WTC11 (cell line): ENCODE data around the gene SPRED2. TPM values are rescaled to one million over a fixed set of nuclear protein-coding genes. Genes with fewer than 3 reads are reported as not detected.
A peak's percentile ranks its signal among the peaks of the same experiment; 100 is the strongest.

Experiments used
- ATAC-seq: fragments of 200-7000 bp; cut with Tn5 transposase; 2 replicates; pipeline ENCODE4 v1.10.0; 2021; ENCODE audit warnings: mild to moderate bottlenecking, moderate library complexity
- CTCF ChIA-PET: fragments of 300-600 bp; sonication (Branson Sonifier 250); formaldehyde crosslinking; loops from one replicate; lab custom pipeline; 2021; ENCODE audit warnings: antibody characterized with exemption; lab: Charles Lee
- POLR2A ChIA-PET: fragments of 350-600 bp; sonication (Branson Sonifier 250); formaldehyde crosslinking; loops from one replicate; lab custom pipeline; 2021; ENCODE audit warnings: antibody characterized with exemption; lab: Charles Lee
- DNase-seq: peaks from one replicate; pipeline ENCODE4 v3.0.0; 2021; ENCODE audit warnings: low spot score
- H3K27ac Mint-ChIP-seq: 2 replicates; pipeline ENCODE4 v1.8.0; 2021; ENCODE audit warnings: mixed read lengths
- H3K27me3 Mint-ChIP-seq: 2 replicates; pipeline ENCODE4 v1.8.0; 2021; ENCODE audit warnings: low read depth, mild to moderate bottlenecking, moderate library complexity, mixed read lengths
- H3K36me3 Mint-ChIP-seq: 2 replicates; pipeline ENCODE4 v1.8.0; 2021; ENCODE audit warnings: mixed read lengths
- H3K4me1 Mint-ChIP-seq: 2 replicates; pipeline ENCODE4 v1.8.0; 2022; ENCODE audit warnings: mixed read lengths
- H3K4me3 Mint-ChIP-seq: 2 replicates; pipeline ENCODE4 v1.8.0; 2021; ENCODE audit warnings: mild to moderate bottlenecking, moderate library complexity, mixed read lengths
- H3K9me3 Mint-ChIP-seq: 2 replicates; pipeline ENCODE4 v1.8.0; 2021; ENCODE audit warnings: mixed read lengths
- ELF4 ChIP-seq: sonication (generic); formaldehyde crosslinking; IDR thresholded peaks from 2 replicates; pipeline ENCODE4 v1.8.1; 2022; ENCODE audit warnings: low read depth, mild to moderate bottlenecking, moderate library complexity, missing genetic modification reagents
- EMX1 ChIP-seq: fragments of 250-450 bp; sonication (Bioruptor Pico); IDR thresholded peaks from 2 replicates; pipeline ENCODE4 v1.8.0; 2021; ENCODE audit warnings: mild to moderate bottlenecking
- ESRRA ChIP-seq: sonication (generic); formaldehyde crosslinking; IDR thresholded peaks from 2 replicates; pipeline ENCODE4 v1.8.1; 2022; ENCODE audit warnings: mild to moderate bottlenecking, missing genetic modification reagents, borderline replicate concordance
- FOXJ3 ChIP-seq: sonication (generic); formaldehyde crosslinking; IDR thresholded peaks from 2 replicates; pipeline ENCODE4 v1.9.0; 2021; ENCODE audit warnings: missing genetic modification reagents, mild to moderate bottlenecking, borderline replicate concordance
- GABPB1 ChIP-seq: sonication (generic); formaldehyde crosslinking; IDR thresholded peaks from 2 replicates; pipeline ENCODE4 v1.8.1; 2023; ENCODE audit warnings: mild to moderate bottlenecking, missing genetic modification reagents
- GRHL2 ChIP-seq: fragments of 250-450 bp; sonication (Bioruptor Pico); IDR thresholded peaks from 2 replicates; pipeline ENCODE4 v1.8.0; 2022; ENCODE audit warnings: mild to moderate bottlenecking, moderate library complexity; ENCODE audit not compliant: insufficient replicate concordance, severe bottlenecking
- NR1H2 ChIP-seq: sonication (generic); formaldehyde crosslinking; IDR thresholded peaks from 2 replicates; pipeline ENCODE4 v1.9.0; 2021; ENCODE audit warnings: mild to moderate bottlenecking, moderate library complexity, missing genetic modification reagents
- OVOL2 ChIP-seq: fragments of 250-450 bp; sonication (Bioruptor Pico); IDR thresholded peaks from 2 replicates; pipeline ENCODE4 v1.9.0; 2021; ENCODE audit warnings: mild to moderate bottlenecking, borderline replicate concordance
- TCF7 ChIP-seq: sonication (generic); formaldehyde crosslinking; IDR thresholded peaks from 2 replicates; pipeline ENCODE4 v1.8.0; 2022; ENCODE audit warnings: mild to moderate bottlenecking, low read depth, missing genetic modification reagents, moderate library complexity
- TEAD1 ChIP-seq: sonication (generic); formaldehyde crosslinking; IDR thresholded peaks from 2 replicates; pipeline ENCODE4 v1.8.0; 2022; ENCODE audit warnings: mild to moderate bottlenecking, missing genetic modification reagents
- TEAD4 ChIP-seq: sonication (generic); formaldehyde crosslinking; IDR thresholded peaks from 2 replicates; pipeline ENCODE4 v1.8.0; 2022; ENCODE audit warnings: mild to moderate bottlenecking, missing genetic modification reagents
- ZBTB21 ChIP-seq: sonication (generic); formaldehyde crosslinking; IDR thresholded peaks from 2 replicates; pipeline ENCODE4 v1.8.1; 2023; ENCODE audit warnings: mild to moderate bottlenecking, missing genetic modification reagents, borderline replicate concordance
- total RNA-seq: library from RNA; stranded (reverse); gene quantifications from 3 replicates; pipeline ENCODE4 v1.2.3, GENCODE V29; 2021
- TF ChIP-seq, protein P1 (sequence below): fragments of 250-450 bp; sonication (Bioruptor Pico); IDR thresholded peaks from 2 replicates; pipeline ENCODE4 v1.9.0; 2021; ENCODE audit warnings: mild to moderate bottlenecking
- TF ChIP-seq, protein P2 (sequence below): sonication (generic); formaldehyde crosslinking; IDR thresholded peaks from 2 replicates; pipeline ENCODE4 v1.8.0; 2022; ENCODE audit warnings: mild to moderate bottlenecking, missing genetic modification reagents
- TF ChIP-seq, protein P3 (sequence below): sonication (generic); formaldehyde crosslinking; IDR thresholded peaks from 2 replicates; pipeline ENCODE4 v1.8.0; 2022; ENCODE audit warnings: mild to moderate bottlenecking, missing genetic modification reagents
- TF ChIP-seq, protein P4 (sequence below): sonication (generic); formaldehyde crosslinking; IDR thresholded peaks from 2 replicates; pipeline ENCODE4 v1.8.0; 2023; ENCODE audit warnings: missing genetic modification reagents, mild to moderate bottlenecking, borderline replicate concordance

Gene SPRED2
- total RNA-seq, 1 experiment from 2014 or later, result 34.1 TPM

DNA sequence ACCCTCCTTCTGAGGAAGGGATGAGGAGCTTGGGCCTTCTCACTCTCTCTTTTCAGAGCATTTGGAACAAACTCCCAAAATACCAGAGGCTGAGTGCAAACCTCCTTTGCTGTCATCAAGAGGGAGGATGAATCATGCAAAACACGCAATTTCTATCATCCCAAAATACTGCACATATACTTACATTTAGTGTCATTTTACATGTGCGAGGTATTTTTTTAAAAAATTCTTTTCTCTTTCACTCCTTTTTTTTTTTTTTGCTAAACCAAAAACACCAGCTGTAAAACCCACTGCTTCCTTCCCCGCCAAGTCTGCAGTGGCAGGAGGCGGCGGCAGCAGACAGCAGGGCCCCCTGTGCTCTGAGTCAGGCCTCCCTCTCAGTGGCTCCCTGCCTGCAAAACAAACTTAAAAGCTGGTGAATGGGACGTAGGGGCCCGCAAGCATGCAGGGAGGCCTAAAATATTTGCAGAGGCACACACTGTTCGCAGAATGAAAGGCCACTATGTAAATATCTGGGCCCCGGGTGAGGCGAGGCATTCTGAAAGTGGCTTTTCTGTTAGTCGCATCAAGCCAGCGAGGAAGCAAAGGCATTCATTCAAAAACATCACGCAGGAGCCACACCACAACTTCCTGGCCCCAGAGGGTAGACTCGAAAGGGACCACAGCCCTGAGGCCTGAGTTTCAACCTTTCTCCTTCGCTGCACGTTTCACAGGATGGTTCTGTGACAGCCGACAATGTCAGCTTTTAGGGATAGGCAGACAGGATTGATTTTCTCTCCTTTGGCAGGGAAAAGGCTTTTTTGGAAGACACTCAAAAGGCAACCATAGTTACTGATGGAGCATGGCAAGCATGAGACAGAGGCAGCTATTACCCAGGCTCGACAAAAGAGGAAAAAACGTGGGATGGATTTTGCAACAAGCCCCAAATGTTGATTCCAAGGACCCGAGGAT is 131.4 kb downstream of the SPRED2 start:
- Mint-ChIP-seq H3K27ac (no peak overlapping the region), H3K9me3 (no peaks in the 10 kb centered on the region), H3K4me3 (no peak overlapping the region), H3K27me3 (peaks cover 6% of the 10 kb centered on the region; the same call in 1 of the 2 replicates), H3K4me1 (peaks cover 20% of the 10 kb centered on the region), H3K36me3 (no peaks in the 10 kb centered on the region)
- peak; percentile 21 for DNase-seq
- TF ChIP-seq GABPB1 (CRISPR knock-in tag) (peak; percentile 72; the same call in 1 of the 2 replicates), NR1H2 (CRISPR knock-in tag) (no peak)
- peak; percentile 65 for ATAC-seq
- POLR2A ChIA-PET, result no interaction called here
- CTCF ChIA-PET, result interaction anchor here (0.6 to 1.7 kb wide), 5 partner anchors 8 to 224 kb away, joined by 4 read pairs; no protein-coding TSS in a partner anchor

DNA sequence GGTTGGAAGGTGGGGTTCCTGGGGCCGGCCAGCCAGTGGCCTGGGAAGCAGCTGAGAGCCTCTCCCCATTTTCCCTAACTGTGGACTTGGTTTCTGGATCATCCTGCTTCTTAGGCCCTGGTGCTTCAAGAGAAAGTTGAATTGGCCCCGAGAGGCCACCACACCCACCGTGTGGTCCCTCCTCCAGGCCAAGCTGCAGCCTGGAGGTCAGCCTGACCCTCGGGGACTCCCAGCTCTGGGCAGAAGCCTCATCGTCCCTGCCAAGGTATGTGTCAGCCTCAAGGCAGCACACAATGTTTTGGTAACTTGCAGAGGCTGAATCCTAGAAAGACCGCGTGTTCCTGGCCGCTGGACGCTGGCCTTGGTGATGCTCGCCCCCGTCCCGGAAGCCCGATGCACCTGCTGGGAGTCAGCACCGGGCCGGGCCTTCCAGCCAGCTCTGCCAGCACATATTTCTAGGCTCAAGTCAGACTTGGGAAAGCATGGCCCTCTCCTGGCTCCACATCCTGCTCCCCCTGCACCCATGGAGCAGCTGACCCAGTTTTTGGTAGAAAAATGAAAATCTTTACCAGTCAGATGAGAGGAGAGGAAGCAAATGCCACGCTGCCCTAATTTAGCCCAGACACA is 132.2 kb downstream of the SPRED2 start:
- no peak overlapping the region for H3K4me3 Mint-ChIP-seq
- no peak for TF ChIP-seq ELF4 (CRISPR knock-in tag)
- no peak for TF ChIP-seq ESRRA (CRISPR knock-in tag)
- TF ChIP-seq, protein P1, sequence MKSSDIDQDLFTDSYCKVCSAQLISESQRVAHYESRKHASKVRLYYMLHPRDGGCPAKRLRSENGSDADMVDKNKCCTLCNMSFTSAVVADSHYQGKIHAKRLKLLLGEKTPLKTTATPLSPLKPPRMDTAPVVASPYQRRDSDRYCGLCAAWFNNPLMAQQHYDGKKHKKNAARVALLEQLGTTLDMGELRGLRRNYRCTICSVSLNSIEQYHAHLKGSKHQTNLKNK, result no peak
- TF ChIP-seq TEAD1, result no peak
- TF ChIP-seq, protein P2, sequence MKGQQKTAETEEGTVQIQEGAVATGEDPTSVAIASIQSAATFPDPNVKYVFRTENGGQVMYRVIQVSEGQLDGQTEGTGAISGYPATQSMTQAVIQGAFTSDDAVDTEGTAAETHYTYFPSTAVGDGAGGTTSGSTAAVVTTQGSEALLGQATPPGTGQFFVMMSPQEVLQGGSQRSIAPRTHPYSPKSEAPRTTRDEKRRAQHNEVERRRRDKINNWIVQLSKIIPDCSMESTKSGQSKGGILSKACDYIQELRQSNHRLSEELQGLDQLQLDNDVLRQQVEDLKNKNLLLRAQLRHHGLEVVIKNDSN (CRISPR knock-in tag), result no peak
- no peak for TF ChIP-seq OVOL2 (CRISPR knock-in tag)
- TF ChIP-seq GRHL2 (CRISPR knock-in tag), result no peak
- TF ChIP-seq TEAD4 (CRISPR knock-in tag), result no peak
- no peak for TF ChIP-seq TCF7 (CRISPR knock-in tag)
- no peak for TF ChIP-seq FOXJ3 (CRISPR knock-in tag)
- TF ChIP-seq, protein P3, sequence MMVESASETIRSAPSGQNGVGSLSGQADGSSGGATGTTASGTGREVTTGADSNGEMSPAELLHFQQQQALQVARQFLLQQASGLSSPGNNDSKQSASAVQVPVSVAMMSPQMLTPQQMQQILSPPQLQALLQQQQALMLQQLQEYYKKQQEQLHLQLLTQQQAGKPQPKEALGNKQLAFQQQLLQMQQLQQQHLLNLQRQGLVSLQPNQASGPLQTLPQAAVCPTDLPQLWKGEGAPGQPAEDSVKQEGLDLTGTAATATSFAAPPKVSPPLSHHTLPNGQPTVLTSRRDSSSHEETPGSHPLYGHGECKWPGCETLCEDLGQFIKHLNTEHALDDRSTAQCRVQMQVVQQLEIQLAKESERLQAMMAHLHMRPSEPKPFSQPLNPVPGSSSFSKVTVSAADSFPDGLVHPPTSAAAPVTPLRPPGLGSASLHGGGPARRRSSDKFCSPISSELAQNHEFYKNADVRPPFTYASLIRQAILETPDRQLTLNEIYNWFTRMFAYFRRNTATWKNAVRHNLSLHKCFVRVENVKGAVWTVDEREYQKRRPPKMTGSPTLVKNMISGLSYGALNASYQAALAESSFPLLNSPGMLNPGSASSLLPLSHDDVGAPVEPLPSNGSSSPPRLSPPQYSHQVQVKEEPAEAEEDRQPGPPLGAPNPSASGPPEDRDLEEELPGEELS (CRISPR knock-in tag), result no peak
- TF ChIP-seq, protein P4, sequence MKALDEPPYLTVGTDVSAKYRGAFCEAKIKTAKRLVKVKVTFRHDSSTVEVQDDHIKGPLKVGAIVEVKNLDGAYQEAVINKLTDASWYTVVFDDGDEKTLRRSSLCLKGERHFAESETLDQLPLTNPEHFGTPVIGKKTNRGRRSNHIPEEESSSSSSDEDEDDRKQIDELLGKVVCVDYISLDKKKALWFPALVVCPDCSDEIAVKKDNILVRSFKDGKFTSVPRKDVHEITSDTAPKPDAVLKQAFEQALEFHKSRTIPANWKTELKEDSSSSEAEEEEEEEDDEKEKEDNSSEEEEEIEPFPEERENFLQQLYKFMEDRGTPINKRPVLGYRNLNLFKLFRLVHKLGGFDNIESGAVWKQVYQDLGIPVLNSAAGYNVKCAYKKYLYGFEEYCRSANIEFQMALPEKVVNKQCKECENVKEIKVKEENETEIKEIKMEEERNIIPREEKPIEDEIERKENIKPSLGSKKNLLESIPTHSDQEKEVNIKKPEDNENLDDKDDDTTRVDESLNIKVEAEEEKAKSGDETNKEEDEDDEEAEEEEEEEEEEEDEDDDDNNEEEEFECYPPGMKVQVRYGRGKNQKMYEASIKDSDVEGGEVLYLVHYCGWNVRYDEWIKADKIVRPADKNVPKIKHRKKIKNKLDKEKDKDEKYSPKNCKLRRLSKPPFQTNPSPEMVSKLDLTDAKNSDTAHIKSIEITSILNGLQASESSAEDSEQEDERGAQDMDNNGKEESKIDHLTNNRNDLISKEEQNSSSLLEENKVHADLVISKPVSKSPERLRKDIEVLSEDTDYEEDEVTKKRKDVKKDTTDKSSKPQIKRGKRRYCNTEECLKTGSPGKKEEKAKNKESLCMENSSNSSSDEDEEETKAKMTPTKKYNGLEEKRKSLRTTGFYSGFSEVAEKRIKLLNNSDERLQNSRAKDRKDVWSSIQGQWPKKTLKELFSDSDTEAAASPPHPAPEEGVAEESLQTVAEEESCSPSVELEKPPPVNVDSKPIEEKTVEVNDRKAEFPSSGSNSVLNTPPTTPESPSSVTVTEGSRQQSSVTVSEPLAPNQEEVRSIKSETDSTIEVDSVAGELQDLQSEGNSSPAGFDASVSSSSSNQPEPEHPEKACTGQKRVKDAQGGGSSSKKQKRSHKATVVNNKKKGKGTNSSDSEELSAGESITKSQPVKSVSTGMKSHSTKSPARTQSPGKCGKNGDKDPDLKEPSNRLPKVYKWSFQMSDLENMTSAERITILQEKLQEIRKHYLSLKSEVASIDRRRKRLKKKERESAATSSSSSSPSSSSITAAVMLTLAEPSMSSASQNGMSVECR, result no peak
- no peak for TF ChIP-seq EMX1 (CRISPR knock-in tag)
- no peak for TF ChIP-seq ZBTB21 (CRISPR knock-in tag)
- ATAC-seq, result no peak
- no peak overlapping the region for H3K27ac Mint-ChIP-seq
- no peaks in the 10 kb centered on the region for H3K9me3 Mint-ChIP-seq
- ChIA-PET CTCF (interaction anchor here (0.6 to 1.7 kb wide), 3 partner anchors 7 to 223 kb away, joined by 4 read pairs; no protein-coding TSS in a partner anchor), POLR2A (no interaction called here)
- no peak for DNase-seq
- H3K4me1 Mint-ChIP-seq, result peaks cover 20% of the 10 kb centered on the region
- peaks cover 6% of the 10 kb centered on the region; the same call in 1 of the 2 replicates for H3K27me3 Mint-ChIP-seq
- H3K36me3 Mint-ChIP-seq, result no peaks in the 10 kb centered on the region
